WERI-Rb-1 (cell line): ENCODE data around the gene CD8B2.

Source experiments
- DNase-seq: peaks from one replicate; pipeline ENCODE4 v3.0.0-alpha.2; 2020
- H3K27ac ChIP-seq: fragments of 250-450 bp; sonication (Bioruptor Pico); 2 replicates; pipeline ENCODE4 v1.5.1; 2020; ENCODE audit warnings: mild to moderate bottlenecking, moderate library complexity
- H3K27me3 ChIP-seq: fragments of 250-450 bp; sonication (Bioruptor Pico); 2 replicates; pipeline ENCODE4 v1.5.1; 2021; ENCODE audit warnings: mild to moderate bottlenecking, low read depth, moderate library complexity; ENCODE audit not compliant: insufficient read depth, severe bottlenecking
- H3K36me3 ChIP-seq: fragments of 250-450 bp; sonication (Bioruptor Pico); 2 replicates; pipeline ENCODE4 v1.5.1; 2020; ENCODE audit warnings: mild to moderate bottlenecking, moderate library complexity
- H3K4me3 ChIP-seq: 2 replicates; pipeline ENCODE4 v1.5.1; 2011; ENCODE audit warnings: low read depth, mild to moderate bottlenecking, control low read depth, low read length
- H3K9me3 ChIP-seq: fragments of 250-450 bp; sonication (Bioruptor Pico); 2 replicates; pipeline ENCODE4 v1.5.1; 2021; ENCODE audit warnings: mild to moderate bottlenecking, moderate library complexity; ENCODE audit not compliant: severe bottlenecking
- CTCF ChIP-seq: IDR thresholded peaks from 2 replicates; pipeline ENCODE4 v1.5.1; 2011; ENCODE audit warnings: low read depth, mild to moderate bottlenecking, control low read depth, inconsistent platforms, low read length

CD8B2 gene

GRCh38 chr2:106516436-106516835, 29.3 kb downstream of the CD8B2 start:
- H3K27ac ChIP-seq = no peak overlapping the region
- H3K36me3 ChIP-seq = no peaks in the 10 kb centered on the region
- no peak overlapping the region for H3K4me3 ChIP-seq
- no peaks in the 10 kb centered on the region for H3K27me3 ChIP-seq
- TF ChIP-seq CTCF = no peak
- no peak for DNase-seq
- H3K9me3 ChIP-seq = no peaks in the 10 kb centered on the region

DNA sequence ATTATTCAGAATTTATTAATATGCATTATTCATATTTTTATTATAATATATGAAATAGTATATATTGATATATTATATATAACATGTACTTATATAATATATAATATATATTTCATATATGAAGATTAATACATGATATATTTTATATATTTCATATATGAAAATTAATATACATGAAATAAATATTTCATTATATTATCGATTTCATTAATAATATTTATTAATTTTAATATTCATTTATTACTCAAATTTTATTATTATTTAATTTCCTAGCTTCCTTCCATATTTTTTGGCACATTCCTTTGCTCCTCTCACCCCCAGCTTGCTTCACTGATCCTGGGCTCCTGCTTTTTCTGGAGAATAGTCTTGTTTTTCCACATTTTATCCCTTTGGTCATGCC, 29.7 kb downstream of the CD8B2 start:
- no peak overlapping the region for H3K27ac ChIP-seq
- no peaks in the 10 kb centered on the region for H3K27me3 ChIP-seq
- H3K4me3 ChIP-seq = no peak overlapping the region
- DNase-seq = no peak
- H3K36me3 ChIP-seq = no peaks in the 10 kb centered on the region
- no peaks in the 10 kb centered on the region for H3K9me3 ChIP-seq
- no peak for TF ChIP-seq CTCF

DNA sequence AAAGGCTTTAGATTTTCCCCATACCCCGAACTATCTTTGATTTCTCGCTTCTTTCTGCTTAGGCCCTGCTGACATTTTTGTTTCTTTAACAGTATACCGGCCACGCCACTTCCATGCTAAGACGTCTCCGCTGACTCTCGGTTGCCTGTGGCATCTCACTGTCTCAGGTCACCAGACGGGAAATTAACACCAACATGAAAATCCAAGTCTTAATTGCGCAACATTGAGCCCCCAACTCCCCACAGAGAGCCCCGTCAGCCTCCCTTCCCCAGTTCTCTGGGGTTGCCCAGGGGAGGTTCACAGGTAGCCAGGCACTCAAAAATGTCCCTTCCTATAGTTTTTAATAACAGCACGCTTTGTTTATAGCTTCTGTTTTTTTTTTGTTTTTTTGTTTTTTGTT, 30.2 kb downstream of the CD8B2 start:
- no peaks in the 10 kb centered on the region for H3K36me3 ChIP-seq
- no peak overlapping the region for H3K4me3 ChIP-seq
- DNase-seq = no peak
- no peak for TF ChIP-seq CTCF
- no peaks in the 10 kb centered on the region for H3K9me3 ChIP-seq
- H3K27me3 ChIP-seq = no peaks in the 10 kb centered on the region
- H3K27ac ChIP-seq = no peak overlapping the region

GRCh38 chr2:106519767-106520166, 32.6 kb downstream of the CD8B2 start:
- TF ChIP-seq CTCF = no peak
- no peak for DNase-seq
- Histone ChIP-seq H3K27me3 (no peaks in the 10 kb centered on the region), H3K27ac (no peak overlapping the region), H3K36me3 (no peaks in the 10 kb centered on the region), H3K9me3 (no peaks in the 10 kb centered on the region), H3K4me3 (no peak overlapping the region)

GRCh38 chr2:106521016-106521415, 33.9 kb downstream of the CD8B2 start:
- Histone ChIP-seq H3K4me3 (no peak overlapping the region), H3K36me3 (no peaks in the 10 kb centered on the region), H3K27ac (no peak overlapping the region), H3K27me3 (no peaks in the 10 kb centered on the region), H3K9me3 (no peaks in the 10 kb centered on the region)
- TF ChIP-seq CTCF = no peak
- DNase-seq = no peak

DNA sequence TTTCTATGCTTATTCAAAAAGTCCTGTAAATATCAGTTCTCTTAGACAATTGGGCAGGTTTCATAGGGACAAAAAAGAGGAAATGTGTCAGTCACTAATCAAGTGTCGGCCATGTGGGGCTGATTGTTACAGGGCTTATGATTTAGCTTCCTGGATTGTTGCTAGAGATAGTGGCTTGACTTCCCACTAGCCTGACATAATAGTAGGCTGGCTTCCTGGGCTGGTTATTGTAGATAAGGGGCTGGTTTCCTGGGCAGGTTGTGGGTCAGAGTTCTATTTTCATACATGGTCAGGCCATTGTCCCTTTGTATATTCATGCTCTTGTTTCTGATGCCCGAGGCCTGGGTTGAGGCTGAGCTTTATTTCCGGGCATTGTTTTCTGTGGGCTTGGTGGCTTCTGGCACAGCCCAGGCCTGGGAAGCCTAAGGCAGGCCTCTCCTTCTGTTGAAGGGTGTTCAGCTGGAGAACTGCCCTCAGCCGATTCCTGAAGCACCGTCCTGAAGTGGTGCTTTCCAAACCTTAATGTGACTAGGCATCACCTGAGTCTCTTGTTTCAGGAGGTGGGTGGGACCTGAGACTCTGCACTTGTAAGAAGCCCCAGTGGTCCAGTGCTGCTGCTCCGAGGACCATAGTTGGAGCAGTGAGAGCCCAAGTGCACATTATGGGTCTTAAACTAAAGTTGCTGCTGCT, 37.0 kb downstream of the CD8B2 start:
- H3K4me3 ChIP-seq = no peak overlapping the region
- no peaks in the 10 kb centered on the region for H3K27me3 ChIP-seq
- H3K36me3 ChIP-seq = no peaks in the 10 kb centered on the region
- H3K27ac ChIP-seq = no peak overlapping the region
- no peak for DNase-seq
- no peak for TF ChIP-seq CTCF
- H3K9me3 ChIP-seq = no peaks in the 10 kb centered on the region
